AG10803 (cell line): ENCODE measurements around the gene CTIF.
"Not testable (repeated sequence)": the region's sequence is repeated elsewhere in the genome, so short reads cannot be mapped to it uniquely, and the experiment has no call there.

ENCODE experiments used
- DNase-seq: peaks from one replicate; pipeline ENCODE4 v3.0.0; 2010; ENCODE audit warnings: low read depth
- H3K4me3 ChIP-seq: 2 replicates; pipeline ENCODE4 v1.5.1; 2011; ENCODE audit warnings: mild to moderate bottlenecking, low read length, control low read depth
- CTCF ChIP-seq: conservative IDR thresholded peaks from 2 replicates; pipeline ENCODE4 v1.5.1; 2011; ENCODE audit warnings: mild to moderate bottlenecking, low read length, control low read depth, inconsistent platforms

The CTIF gene

GRCh38 chr18:48502906-48503305 is 35.9 kb upstream of the CTIF start:
- no peak for DNase-seq
- no peak for TF ChIP-seq CTCF
- no peak overlapping the region for H3K4me3 ChIP-seq

- DNase-seq, result no peak
- TF ChIP-seq CTCF, result no peak
- H3K4me3 ChIP-seq, result no peak overlapping the region
These were observed 34.0 kb upstream of the CTIF start for GRCh38 chr18:48504819-48505218.

GRCh38 chr18:48506983-48507568 is 31.8 kb upstream of the CTIF start:
- not testable (repeated sequence) for DNase-seq, H3K4me3 ChIP-seq

- DNase-seq, H3K4me3 ChIP-seq: not testable (repeated sequence)
These were observed 26.3 kb upstream of the CTIF start for GRCh38 chr18:48512498-48512897.

- no peak for DNase-seq
- no peak overlapping the region for H3K4me3 ChIP-seq
- TF ChIP-seq CTCF, result no peak
These were observed 24.0 kb upstream of the CTIF start for GRCh38 chr18:48514786-48515185.

- no peak for TF ChIP-seq CTCF
- DNase-seq, result no peak
- H3K4me3 ChIP-seq, result no peak overlapping the region
These were observed 21.8 kb upstream of the CTIF start for GRCh38 chr18:48517048-48517447.

- TF ChIP-seq CTCF, result no peak
- DNase-seq, result no peak
- H3K4me3 ChIP-seq, result no peak overlapping the region
These were observed 19.3 kb upstream of the CTIF start for GRCh38 chr18:48519431-48520100.

- no peak for DNase-seq
- no peak for TF ChIP-seq CTCF
- H3K4me3 ChIP-seq, result no peak overlapping the region
These were observed 17.1 kb upstream of the CTIF start for GRCh38 chr18:48521723-48522122.
